ENCODE data around the gene MYO10. TPM values are rescaled to one million over a fixed set of nuclear protein-coding genes. Genes with fewer than 3 reads are reported as not detected.

MYO10 gene
- total RNA-seq, 1 experiment from 2014 or later: 71.9 TPM

- ATAC-seq: no peak
- no peak for TF ChIP-seq TCF7L2 (IDR thresholded peaks at IDR 0.05; ENCODE audit: low read depth, low read length)
- Histone ChIP-seq H3K9me3 (ENCODE audit: control insufficient read depth, insufficient read depth, low read depth, low read length) (no peaks in the 10 kb centered on the region), H3K4me3 (ENCODE audit: low read depth in 2 of 2, low read length in 2 of 2) (no peak overlapping the region), H3K36me3 (ENCODE audit: control insufficient read depth, insufficient read depth, low read length) (no peaks in the 10 kb centered on the region), H3K27me3 (ENCODE audit: control insufficient read depth, insufficient read depth, low read length) (no peaks in the 10 kb centered on the region), H3K4me1 (ENCODE audit: control insufficient read depth, insufficient read depth, low read length) (peaks cover 27% of the 10 kb centered on the region), H3K27ac (ENCODE audit: low read length) (peak overlapping the region; percentile 25; the same call in 1 of the 2 replicates)
- intact Hi-C loops (cut with micrococcal nuclease; ENCODE audit: unreplicated experiment) (no loop called here), in situ Hi-C loops (cut with HindIII; ENCODE audit: low pct_unique_long_range_greater_than_20kb, low sequenced_read_pairs) (no loop called here)
- peak; percentile 39 for DNase-seq (ENCODE audit: low read depth, low spot score)
- CTCF ChIA-PET: no interaction called here
- BruUV-seq (replicated peaks): no TSS peak
- POLR2A ChIA-PET: no interaction called here
Measured at GRCh38 chr5:16856531-16856930, 79.6 kb downstream of the MYO10 start.

- ATAC-seq: no peak
- TF ChIP-seq TCF7L2 (IDR thresholded peaks at IDR 0.05; ENCODE audit: low read depth, low read length): no peak
- TF ChIP-seq SIN3A (IDR thresholded peaks at IDR 0.05; ENCODE audit: borderline replicate concordance, insufficient read depth, low read depth, low read length): no peak
- TF ChIP-seq CTCF (IDR thresholded peaks at IDR 0.05): no peak
- TF ChIP-seq POLR2AphosphoS5 (IDR thresholded peaks at IDR 0.05; ENCODE audit: low read depth, low read length): no peak
- no peak for DNase-seq (ENCODE audit: low read depth, low spot score)
- Histone ChIP-seq H3K4me3 (ENCODE audit: low read depth in 2 of 2, low read length in 2 of 2) (no peak overlapping the region), H3K27me3 (ENCODE audit: control insufficient read depth, insufficient read depth, low read length) (no peaks in the 10 kb centered on the region), H3K9me3 (ENCODE audit: control insufficient read depth, insufficient read depth, low read depth, low read length) (no peaks in the 10 kb centered on the region), H3K27ac (ENCODE audit: low read length) (peak overlapping the region; percentile 52; the same call in 1 of the 2 replicates), H3K36me3 (ENCODE audit: control insufficient read depth, insufficient read depth, low read length) (no peaks in the 10 kb centered on the region), H3K4me1 (ENCODE audit: control insufficient read depth, insufficient read depth, low read length) (peaks cover 27% of the 10 kb centered on the region)
- CTCF ChIA-PET: no interaction called here
- POLR2A ChIA-PET: no interaction called here
- in situ Hi-C loops (cut with HindIII; ENCODE audit: low pct_unique_long_range_greater_than_20kb, low sequenced_read_pairs): no loop called here
- intact Hi-C loops (cut with micrococcal nuclease; ENCODE audit: unreplicated experiment): no loop called here
- no TSS peak for BruUV-seq (replicated peaks)
Measured at GRCh38 chr5:16855898-16856297, 80.2 kb downstream of the MYO10 start.

- Histone ChIP-seq H3K27ac (ENCODE audit: low read length) (peak overlapping the region; percentile 52), H3K9me3 (ENCODE audit: control insufficient read depth, insufficient read depth, low read depth, low read length) (no peaks in the 10 kb centered on the region), H3K36me3 (ENCODE audit: control insufficient read depth, insufficient read depth, low read length) (no peaks in the 10 kb centered on the region), H3K4me1 (ENCODE audit: control insufficient read depth, insufficient read depth, low read length) (peaks cover 27% of the 10 kb centered on the region), H3K4me3 (ENCODE audit: low read depth in 2 of 2, low read length in 2 of 2) (no peak overlapping the region), H3K27me3 (ENCODE audit: control insufficient read depth, insufficient read depth, low read length) (no peaks in the 10 kb centered on the region)
- no TSS peak for BruUV-seq (replicated peaks)
- DNase-seq (ENCODE audit: low read depth, low spot score) (no peak), ATAC-seq (no peak; the same call in 1 of the 2 replicates)
- ChIA-PET POLR2A (no interaction called here), CTCF (no interaction called here)
- intact Hi-C loops (cut with micrococcal nuclease; ENCODE audit: unreplicated experiment): no loop called here
- no peak for TF ChIP-seq REST (IDR thresholded peaks at IDR 0.05; ENCODE audit: insufficient read depth in 1 of 2, low read depth in 2 of 2, low read length in 1 of 2)
- no peak for TF ChIP-seq SIN3A (IDR thresholded peaks at IDR 0.05; ENCODE audit: borderline replicate concordance, insufficient read depth, low read depth, low read length)
- no peak for TF ChIP-seq CTCF (IDR thresholded peaks at IDR 0.05)
- no peak for TF ChIP-seq TCF7L2 (IDR thresholded peaks at IDR 0.05; ENCODE audit: low read depth, low read length)
- in situ Hi-C loops (cut with HindIII; ENCODE audit: low pct_unique_long_range_greater_than_20kb, low sequenced_read_pairs): no loop called here
Measured at GRCh38 chr5:16855485-16855884, 80.6 kb downstream of the MYO10 start.

Data from Panc1 (cell line).